Immature natural killer cell (primary cell): ENCODE data around the gene IGLL5. TPM values are rescaled to one million over a fixed set of nuclear protein-coding genes. Genes with fewer than 3 reads are reported as not detected.

Experiments used
- DNase-seq, 3 donors: peaks; one replicate each; pipeline ENCODE4 v3.0.0; 2022; ENCODE audit warnings: mixed read lengths in 1 of 3
- H3K27ac Mint-ChIP-seq, 6 donors: one replicate each; pipeline ENCODE4 v1.8.0; 2020; ENCODE audit warnings: mixed read lengths in 6 of 6, mild to moderate bottlenecking in 5 of 6, inconsistent platforms in 4 of 6, moderate library complexity in 3 of 6
- H3K27me3 Mint-ChIP-seq, 3 donors: one replicate each; pipeline ENCODE4 v1.8.0; 2020 to 2021; ENCODE audit warnings: low read depth in 3 of 3, mild to moderate bottlenecking in 3 of 3, mixed read lengths in 3 of 3, moderate library complexity in 3 of 3, inconsistent platforms in 1 of 3
- H3K36me3 Mint-ChIP-seq, 3 donors: one replicate each; pipeline ENCODE4 v1.8.0; 2020; ENCODE audit warnings: mixed read lengths in 3 of 3, inconsistent platforms in 2 of 3, mild to moderate bottlenecking in 2 of 3
- H3K4me1 Mint-ChIP-seq, 2 donors: one replicate each; pipeline ENCODE4 v1.8.0; 2020; ENCODE audit warnings: inconsistent platforms in 2 of 2, mild to moderate bottlenecking in 2 of 2, mixed read lengths in 2 of 2, moderate library complexity in 1 of 2
- H3K4me3 Mint-ChIP-seq, 5 donors: one replicate each; pipeline ENCODE4 v1.8.0; 2020; ENCODE audit warnings: mild to moderate bottlenecking in 5 of 5, mixed read lengths in 5 of 5, inconsistent platforms in 3 of 5, moderate library complexity in 3 of 5
- H3K9me3 Mint-ChIP-seq, 6 donors: one replicate each; pipeline ENCODE4 v1.8.0; 2020; ENCODE audit warnings: mild to moderate bottlenecking in 6 of 6, mixed read lengths in 6 of 6, inconsistent platforms in 4 of 6, moderate library complexity in 3 of 6
- polyA plus RNA-seq, 3 donors: library from polyadenylated mRNA; unstranded; fragments of 300-500 nt; fragmentation: Illumina TruSeq; gene quantifications; one replicate each; pipeline ENCODE4 v1.2.3, GENCODE V29; 2021

IGLL5 gene
- polyA plus RNA-seq, 3 donors from 2014 or later, result 0.26 to 0.59 TPM; not detected in 1

- Mint-ChIP-seq H3K4me3 (no peak overlapping the region), H3K27me3 (peaks cover 0 to 3% (median 2%) of the 10 kb centered on the region in 3 donors), H3K4me1 (peaks cover 22 to 27% of the 10 kb centered on the region in 2 donors), H3K27ac (no peak overlapping the region), H3K36me3 (no peaks in the 10 kb centered on the region), H3K9me3 (no peaks in the 10 kb centered on the region)
- DNase-seq, result no peak
Measured at GRCh38 chr22:22922954-22923319, 35.3 kb downstream of the IGLL5 start.

GRCh38 chr22:22923379-22923778 lies 35.8 kb downstream of the IGLL5 start:
- no peak overlapping the region for H3K4me3 Mint-ChIP-seq

GRCh38 chr22:22923930-22924329 lies 36.3 kb downstream of the IGLL5 start:
- H3K9me3 Mint-ChIP-seq, result no peaks in the 10 kb centered on the region
- H3K4me3 Mint-ChIP-seq, result no peak overlapping the region
- DNase-seq, result no peak
- H3K27me3 Mint-ChIP-seq, result peaks cover 0 to 3% (median 2%) of the 10 kb centered on the region in 3 donors
- no peak overlapping the region for H3K27ac Mint-ChIP-seq
- H3K4me1 Mint-ChIP-seq, result peaks cover 32 to 37% of the 10 kb centered on the region in 2 donors
- no peaks in the 10 kb centered on the region for H3K36me3 Mint-ChIP-seq

More at GRCh38 chr22:22923379-22923778, 35.8 kb downstream of the IGLL5 start:
- Mint-ChIP-seq H3K9me3 (no peaks in the 10 kb centered on the region), H3K4me1 (peaks cover 27 to 31% of the 10 kb centered on the region in 2 donors), H3K36me3 (no peaks in the 10 kb centered on the region), H3K27ac (peak overlapping the region in 1 of 6 donors; percentile 56), H3K27me3 (peaks cover 0 to 3% (median 2%) of the 10 kb centered on the region in 3 donors)
- no peak for DNase-seq

GRCh38 chr22:22924369-22925145 lies 36.9 kb downstream of the IGLL5 start:
- no peaks in the 10 kb centered on the region for H3K9me3 Mint-ChIP-seq
- no peak overlapping the region for H3K4me3 Mint-ChIP-seq
- H3K36me3 Mint-ChIP-seq, result no peaks in the 10 kb centered on the region
- H3K27me3 Mint-ChIP-seq, result peaks cover 0 to 3% (median 2%) of the 10 kb centered on the region in 3 donors
- DNase-seq, result no peak
- peak overlapping the region in 1 of 6 donors; percentile 17 for H3K27ac Mint-ChIP-seq
- peaks cover 38 to 43% of the 10 kb centered on the region in 2 donors for H3K4me1 Mint-ChIP-seq

- H3K36me3 Mint-ChIP-seq, result no peaks in the 10 kb centered on the region
- no peak overlapping the region for H3K4me3 Mint-ChIP-seq
- peak overlapping the region in 2 of 6 donors; percentile 18 to 53 for H3K27ac Mint-ChIP-seq
- H3K27me3 Mint-ChIP-seq, result peaks cover 0 to 3% (median 2%) of the 10 kb centered on the region in 3 donors
- H3K9me3 Mint-ChIP-seq, result no peaks in the 10 kb centered on the region
- DNase-seq, result no peak
- peaks cover 43 to 50% of the 10 kb centered on the region in 2 donors for H3K4me1 Mint-ChIP-seq
Measured at GRCh38 chr22:22925146-22925804, 37.7 kb downstream of the IGLL5 start.

DNA sequence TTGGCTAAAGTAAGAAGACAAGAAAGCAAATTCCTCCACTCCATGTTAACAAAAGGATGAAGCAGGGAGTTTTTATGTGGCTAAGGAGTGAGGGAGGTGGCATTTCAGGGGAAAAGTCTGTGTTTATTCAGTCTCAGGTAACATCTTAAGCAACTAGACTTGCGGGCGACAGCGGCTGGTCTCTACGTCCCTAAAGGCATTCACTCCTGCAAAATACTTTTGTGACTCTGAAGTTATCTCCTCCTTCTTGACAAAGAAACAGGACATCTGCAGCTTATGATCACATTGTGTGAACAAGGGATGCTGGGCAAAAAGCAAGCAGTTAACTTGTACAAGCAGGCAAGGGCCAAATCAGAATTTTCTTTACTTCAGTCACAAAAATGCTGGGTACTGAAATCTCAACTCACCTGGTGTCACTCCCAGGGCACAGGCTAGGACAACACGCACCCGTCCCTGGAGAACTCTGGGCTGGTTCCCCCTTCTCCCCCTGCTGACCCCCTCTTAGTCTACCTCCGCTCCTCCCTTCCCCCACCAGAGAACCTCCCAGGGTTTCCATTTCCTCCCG lies 38.3 kb downstream of the IGLL5 start:
- Mint-ChIP-seq H3K9me3 (no peaks in the 10 kb centered on the region), H3K27me3 (peaks cover 0 to 3% (median 2%) of the 10 kb centered on the region in 3 donors), H3K4me3 (no peak overlapping the region), H3K36me3 (no peaks in the 10 kb centered on the region), H3K27ac (peak overlapping the region in 3 of 6 donors; percentile 18 to 81 (median 53)), H3K4me1 (peaks cover 44 to 50% of the 10 kb centered on the region in 2 donors)
- DNase-seq, result no peak

DNA sequence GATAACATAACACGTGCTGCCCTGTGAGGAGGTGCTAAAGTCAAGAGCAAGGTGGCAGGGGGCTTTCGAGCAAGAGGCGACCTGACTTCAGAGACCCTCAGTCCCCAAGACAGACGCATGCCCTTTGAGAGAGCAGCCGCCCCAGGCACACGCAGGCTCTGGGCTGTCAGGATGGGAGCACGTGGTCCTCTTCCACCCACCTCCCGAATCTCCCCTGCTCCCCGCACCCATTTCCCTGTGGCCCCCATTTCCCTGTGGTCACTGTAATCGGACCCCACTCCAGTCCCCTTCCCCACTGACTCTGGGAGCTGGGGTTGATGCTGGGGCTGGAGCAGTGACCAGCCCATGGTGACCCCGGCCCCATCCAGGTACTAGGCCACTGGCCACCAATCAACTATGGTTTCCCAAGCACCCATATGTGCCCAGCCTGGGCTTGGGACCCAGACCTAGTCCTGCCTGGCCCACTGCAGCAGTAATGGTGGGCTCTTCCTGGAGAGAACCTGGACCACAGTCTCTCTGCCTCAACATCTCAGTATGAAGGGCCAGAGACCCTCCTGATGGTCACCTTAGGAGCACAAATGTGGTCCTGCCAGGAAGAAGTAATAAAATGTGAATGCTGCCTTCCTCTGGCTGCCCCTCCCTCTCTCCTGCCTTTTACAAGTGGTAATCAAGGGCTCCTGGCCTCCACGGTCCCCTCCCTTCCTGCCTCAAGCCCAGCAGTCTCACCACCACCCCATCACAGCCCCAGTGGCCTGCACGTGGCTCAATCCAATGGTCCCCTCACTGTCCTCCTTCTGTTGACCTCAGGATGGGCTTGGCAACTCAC lies 39.0 kb downstream of the IGLL5 start:
- no peaks in the 10 kb centered on the region for H3K36me3 Mint-ChIP-seq
- no peak for DNase-seq
- peaks cover 0 to 3% (median 2%) of the 10 kb centered on the region in 3 donors for H3K27me3 Mint-ChIP-seq
- H3K27ac Mint-ChIP-seq, result peak overlapping the region in 3 of 6 donors; percentile 28 to 83 (median 81)
- H3K4me3 Mint-ChIP-seq, result peak overlapping the region in 4 of 5 donors; percentile 45 to 73 (median 52)
- H3K9me3 Mint-ChIP-seq, result no peaks in the 10 kb centered on the region
- peaks cover 44 to 50% of the 10 kb centered on the region in 2 donors for H3K4me1 Mint-ChIP-seq

DNA sequence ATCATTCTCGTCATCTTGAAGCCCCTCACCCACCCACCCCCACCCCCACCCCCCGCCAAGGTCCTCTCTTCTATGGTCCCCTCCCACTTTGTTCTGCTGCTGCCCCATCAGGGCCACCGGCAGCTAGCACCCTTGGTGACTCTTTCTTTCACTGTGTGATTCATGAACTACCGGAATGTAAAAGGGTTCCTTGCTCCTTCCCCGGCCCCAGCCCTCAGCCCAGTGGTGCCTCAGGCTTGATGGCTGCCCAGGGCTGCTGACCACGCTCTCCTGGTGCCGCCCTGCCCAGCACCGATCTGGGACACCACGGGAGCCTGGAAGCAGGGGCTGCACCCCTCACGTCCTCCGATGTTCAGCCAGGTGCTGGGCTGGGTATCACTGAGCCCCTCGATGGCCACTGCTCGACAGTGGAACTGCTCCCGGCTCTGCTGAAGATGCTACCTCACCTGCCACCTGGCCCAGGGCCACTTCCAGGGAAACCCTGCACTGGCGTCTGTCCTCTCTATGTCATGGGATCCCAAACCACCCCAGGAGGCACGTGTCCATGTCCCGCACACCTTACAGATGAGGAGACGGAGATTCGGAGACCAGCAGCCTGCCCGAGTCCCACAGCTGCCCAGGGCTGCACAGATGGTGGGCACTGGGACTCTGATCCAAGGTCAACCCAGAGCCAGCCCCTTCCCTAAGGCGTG lies 39.7 kb downstream of the IGLL5 start:
- DNase-seq, result no peak
- peak overlapping the region; percentile 30 to 73 (median 49) for H3K4me3 Mint-ChIP-seq
- no peaks in the 10 kb centered on the region for H3K9me3 Mint-ChIP-seq
- no peaks in the 10 kb centered on the region for H3K36me3 Mint-ChIP-seq
- H3K27ac Mint-ChIP-seq, result peak overlapping the region in 2 of 6 donors; percentile 81 to 83
- peaks cover 44 to 50% of the 10 kb centered on the region in 2 donors for H3K4me1 Mint-ChIP-seq
- peaks cover 0 to 3% (median 2%) of the 10 kb centered on the region in 3 donors for H3K27me3 Mint-ChIP-seq

DNA sequence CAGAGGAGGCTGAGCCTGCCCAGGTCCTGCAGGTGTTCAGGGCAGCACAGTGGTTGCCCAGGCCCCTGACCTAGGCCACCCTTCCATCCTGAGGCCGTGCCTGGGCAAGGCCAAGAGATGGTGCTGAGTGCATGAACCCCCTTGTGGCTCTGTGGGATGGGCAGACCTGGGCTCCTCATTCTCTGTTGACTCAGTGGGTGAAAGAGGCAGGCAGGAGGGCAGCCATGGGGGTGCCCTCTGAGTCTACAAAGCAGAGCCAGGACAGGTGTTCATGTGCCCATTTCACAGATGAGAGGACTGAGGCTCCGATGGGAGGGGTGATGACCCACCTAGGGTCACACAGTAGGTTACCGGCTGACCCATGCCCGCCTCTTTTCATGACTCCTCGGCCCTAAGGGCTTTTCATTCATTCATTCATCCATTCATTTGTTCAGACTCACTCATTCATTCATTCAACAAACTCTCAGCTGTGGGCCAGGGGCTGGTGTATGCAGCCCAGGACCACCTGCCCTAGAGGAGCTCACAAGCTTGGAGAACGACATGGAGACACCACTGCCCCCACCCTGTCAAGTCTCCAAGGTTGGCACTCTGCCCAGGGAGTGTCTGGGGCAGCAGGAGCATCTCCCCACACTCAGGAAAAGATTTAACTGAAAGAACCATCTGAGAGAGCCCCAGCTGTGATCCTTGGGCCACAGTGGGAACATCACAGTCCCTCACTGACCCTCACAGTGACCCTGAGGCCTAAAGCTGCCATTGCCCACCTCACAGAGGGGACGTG lies 40.5 kb downstream of the IGLL5 start:
- Mint-ChIP-seq H3K9me3 (no peaks in the 10 kb centered on the region), H3K27ac (peak overlapping the region; percentile 62 to 89 (median 82)), H3K27me3 (peaks cover 0 to 3% (median 0%) of the 10 kb centered on the region in 3 donors), H3K36me3 (no peaks in the 10 kb centered on the region), H3K4me1 (peaks cover 44 to 50% of the 10 kb centered on the region in 2 donors), H3K4me3 (peak overlapping the region; percentile 59 to 71 (median 66))
- DNase-seq, result no peak

DNA sequence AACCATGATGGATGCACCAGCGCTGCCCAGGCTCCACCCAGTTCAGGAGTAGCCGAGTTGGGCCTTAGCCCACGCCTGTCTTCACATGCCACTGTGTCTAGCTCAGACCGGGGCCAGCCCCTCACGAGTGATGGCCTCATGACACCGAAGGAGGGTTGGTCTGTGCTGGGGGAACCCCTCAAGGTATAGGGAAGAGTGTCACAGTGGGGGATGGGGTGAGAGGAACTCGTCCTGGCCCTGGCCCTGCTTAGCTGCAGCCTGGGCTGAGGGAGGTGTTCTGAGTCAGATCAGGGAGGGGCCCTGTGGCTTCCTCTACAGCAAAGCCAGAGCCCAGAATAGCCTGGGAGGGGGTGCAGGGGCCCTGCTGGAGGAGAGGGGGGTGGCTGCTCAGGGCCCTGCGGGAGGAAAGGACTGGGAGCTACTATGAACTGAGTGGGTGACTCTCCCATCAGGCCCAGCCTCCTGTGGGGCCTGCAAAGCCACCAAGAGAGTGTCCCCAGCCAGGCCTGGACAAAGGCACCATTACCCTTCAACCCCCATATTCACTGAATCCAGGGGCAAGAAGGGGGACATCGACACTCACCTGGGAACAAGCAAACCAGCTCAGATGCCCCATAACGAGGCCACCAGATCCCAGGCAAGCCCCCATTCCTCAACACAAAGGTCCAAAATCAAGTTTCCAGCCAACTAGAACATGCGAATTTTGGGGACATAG lies 41.2 kb downstream of the IGLL5 start:
- Mint-ChIP-seq H3K4me3 (peak overlapping the region; percentile 59 to 71 (median 66)), H3K36me3 (no peaks in the 10 kb centered on the region), H3K9me3 (no peaks in the 10 kb centered on the region), H3K27ac (peak overlapping the region; percentile 62 to 89 (median 82)), H3K4me1 (peaks cover 44 to 50% of the 10 kb centered on the region in 2 donors), H3K27me3 (peaks cover 0 to 3% (median 0%) of the 10 kb centered on the region in 3 donors)
- DNase-seq, result peak; percentile 62 to 67 (median 66)

DNA sequence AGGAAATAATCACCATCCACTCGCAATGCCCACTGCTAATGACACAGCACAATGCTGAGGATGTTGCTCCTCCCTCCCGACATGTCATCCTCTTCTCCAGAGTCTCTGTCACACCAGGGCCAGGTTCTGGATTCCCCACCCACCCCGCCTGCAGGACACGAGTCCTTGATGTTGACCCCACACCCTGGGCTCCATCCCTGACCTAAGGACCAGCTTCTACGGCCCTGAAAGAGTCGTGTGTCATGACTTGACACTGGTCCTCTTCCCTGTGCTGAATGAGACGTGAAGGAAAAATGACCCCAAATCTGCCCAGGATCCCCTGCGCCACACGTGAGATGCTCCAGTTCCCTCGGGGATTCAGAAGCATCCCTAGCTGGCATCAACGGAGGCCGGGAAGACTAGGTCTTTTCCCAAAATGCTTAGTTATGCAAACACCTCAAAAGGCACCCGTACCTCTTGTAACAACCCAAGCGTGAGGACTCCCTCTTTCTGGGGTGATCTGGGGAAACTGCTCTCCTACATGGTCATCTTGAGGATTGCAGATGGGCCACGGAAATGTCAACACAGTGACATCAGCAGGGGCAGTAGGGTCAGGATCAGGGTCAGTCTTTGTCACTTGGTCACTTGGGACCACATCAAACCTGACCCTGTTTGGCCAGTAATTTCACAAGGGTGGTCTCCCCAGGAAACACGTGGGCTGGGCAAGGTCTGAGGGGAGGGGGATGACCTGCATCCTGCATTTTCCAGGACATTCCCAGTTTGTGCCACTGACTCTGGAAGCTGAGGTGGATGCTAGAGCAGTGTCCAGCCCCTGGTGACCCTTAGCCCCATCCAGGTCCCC lies 42.0 kb downstream of the IGLL5 start:
- Mint-ChIP-seq H3K4me3 (peak overlapping the region; percentile 25 to 71 (median 59)), H3K36me3 (no peaks in the 10 kb centered on the region), H3K4me1 (peaks cover 44 to 50% of the 10 kb centered on the region in 2 donors), H3K27ac (peak overlapping the region in 4 of 6 donors; percentile 36 to 89 (median 76)), H3K27me3 (peaks cover 0 to 5% (median 0%) of the 10 kb centered on the region in 3 donors), H3K9me3 (no peaks in the 10 kb centered on the region)
- DNase-seq, result no peak
